ENCODE results near the gene PIMREG.

GRCh38 chr17:6474906-6475305, 30.7 kb downstream of the PIMREG start:
- no peak for TF ChIP-seq CTCF (IDR thresholded peaks at IDR 0.05)
- TF ChIP-seq POLR2AphosphoS5 (IDR thresholded peaks at IDR 0.05; ENCODE audit: low read depth, low read length): no peak
